ENCODE results near the gene GABRR2. TPM values are rescaled to one million over a fixed set of nuclear protein-coding genes. Genes with fewer than 3 reads are reported as not detected.

Gene GABRR2
- total and polyA plus RNA-seq, 4 donors, result 0.10 to 1.7 (median 0.35) TPM

GRCh38 chr6:89301586-89302194 is 13.4 kb downstream of the GABRR2 start (continued):
- TF ChIP-seq REST (IDR thresholded peaks at IDR 0.05) (no peak), YY1 (IDR thresholded peaks at IDR 0.05) (no peak), RAD21 (IDR thresholded peaks at IDR 0.05) (no peak), FOXA1 (IDR thresholded peaks at IDR 0.05) (no peak), HNF4G (IDR thresholded peaks at IDR 0.05) (no peak), RXRA (IDR thresholded peaks at IDR 0.05) (no peak), SP1 (IDR thresholded peaks at IDR 0.05) (no peak), CTCF (IDR thresholded peaks at IDR 0.05; ENCODE audit: low read depth, low read length, missing input control) (no peak), GABPA (IDR thresholded peaks at IDR 0.05 in 1 of 2, conservative IDR thresholded peaks at IDR 0.05 in 1 of 2) (no peak)

GRCh38 chr6:89299466-89299850 is 15.6 kb downstream of the GABRR2 start:
- WGBS, result 88% methylated on average over 7 of the region's 7 CpGs
- H3K36me3 ChIP-seq (ENCODE audit: control insufficient read depth in 4 of 4, insufficient read depth in 3 of 4, low read depth in 1 of 4, low read length in 3 of 4), result no peaks in the 10 kb centered on the region

More at GRCh38 chr6:89299466-89299850, 15.6 kb downstream of the GABRR2 start:
- no peak for TF ChIP-seq MAX (IDR thresholded peaks at IDR 0.05)
- TF ChIP-seq HNF4A (conservative IDR thresholded peaks at IDR 0.05), result no peak
- no peak for TF ChIP-seq TAF1 (conservative IDR thresholded peaks at IDR 0.05)
- no peak for TF ChIP-seq REST (IDR thresholded peaks at IDR 0.05)
- TF ChIP-seq GABPA (IDR thresholded peaks at IDR 0.05 in 1 of 2, conservative IDR thresholded peaks at IDR 0.05 in 1 of 2), result no peak
- TF ChIP-seq NR2F2 (IDR thresholded peaks at IDR 0.05), result no peak
- Histone ChIP-seq H3K27ac (ENCODE audit: low read depth in 1 of 2, low read length in 2 of 2) (no peak overlapping the region), H3K27me3 (ENCODE audit: control insufficient read depth in 4 of 4, insufficient read depth in 4 of 4, low read length in 3 of 4) (no peaks in the 10 kb centered on the region), H3K4me3 (ENCODE audit: low read depth in 1 of 3, low read length in 3 of 3) (no peak overlapping the region), H3K9me3 (ENCODE audit: control insufficient read depth in 4 of 4, low read length in 3 of 4) (no peaks in the 10 kb centered on the region), H3K4me1 (ENCODE audit: control insufficient read depth in 4 of 4, insufficient read depth in 4 of 4, low read length in 3 of 4) (no peaks in the 10 kb centered on the region), H3K9ac (ENCODE audit: low read depth in 1 of 2, low read length in 2 of 2) (no peak overlapping the region)
- no peak for DNase-seq (ENCODE audit: low spot score)
